K562 (cell line): Measurements from ENCODE around the gene RNU5D-1. TPM values are rescaled to one million over a fixed set of nuclear protein-coding genes. Genes with fewer than 3 reads are reported as not detected.

ENCODE experiments used
- ATAC-seq: fragments of 200-7000 bp; cut with Tn5 transposase; 3 replicates; pipeline ENCODE4 v1.9.1; 2020; ENCODE audit warnings: moderate library complexity
- BruUV-seq: library from RNA; stranded (reverse); fragments of 400-500 nt; replicated peaks from 2 replicates; lab custom pipeline; 2021; lab: Mats Ljungman, UMichigan
- CTCF ChIA-PET: fragments of 300-600 bp; formaldehyde crosslinking; extraction: SDS; loops from one replicate; lab custom pipeline; 2021; ENCODE audit warnings: low intra/inter-chr PET ratio; lab: Yijun Ruan, JAX
- POLR2A ChIA-PET: fragments of 300-600, 350-650 bp; sonication (Branson Sonifier 250); formaldehyde crosslinking; extraction: SDS; loops from one replicate; lab custom pipeline; 2021; ENCODE audit warnings: antibody characterized with exemption, inconsistent platforms; lab: Yijun Ruan, JAX
- DNase-seq, 4 experiments: peaks; one replicate each; pipeline versions ENCODE4 v3.0.0 to v3.0.0-alpha.2; 2011 to 2018; ENCODE audit warnings: low spot score in 3 of 4, mixed read lengths in 3 of 4; ENCODE audit errors: extremely low read depth in 1 of 4
- FAIRE-seq: peaks from 2 replicates; lab custom pipeline; 2011; peaks lifted over from hg19 to GRCh38; lab: Jason Lieb, UNC
- H2AFZ ChIP-seq: 2 replicates; pipeline ENCODE4 v1.6.0; 2011; ENCODE audit warnings: low read depth, low read length, control low read depth, inconsistent platforms
- H3K27ac ChIP-seq: fragments of 200-600 bp; 3 replicates; pipeline ENCODE4 v1.8.0; 2011; ENCODE audit warnings: low read depth, mild to moderate bottlenecking, control low read depth, inconsistent platforms, low read length, moderate library complexity, mixed read lengths; ENCODE audit errors: extremely low read depth
- H3K27me3 ChIP-seq, 2 experiments: fragments of 300-600 bp in 1 of 2; 2 replicates in 1 of 2; 3 replicates in 1 of 2; pipeline versions ENCODE4 v1.6.0 to v1.8.0; 2011; ENCODE audit warnings: inconsistent platforms in 2 of 2, low read length in 2 of 2, mild to moderate bottlenecking in 1 of 2, mixed read lengths in 1 of 2, moderate library complexity in 1 of 2; ENCODE audit not compliant: control insufficient read depth in 2 of 2, insufficient read depth in 2 of 2
- H3K36me3 ChIP-seq: fragments of 300-600 bp; 3 replicates; pipeline ENCODE4 v1.8.0; 2011; ENCODE audit warnings: mild to moderate bottlenecking, low read length, inconsistent platforms; ENCODE audit not compliant: control insufficient read depth, insufficient read depth
- H3K4me1 ChIP-seq, 2 experiments: fragments of 200-600 bp in 1 of 2; replicated peaks in 1 of 2; 2 replicates in 1 of 2; 3 replicates in 1 of 2; pipeline versions ENCODE4 v1.5.1 to v1.8.0; 2011; ENCODE audit warnings: inconsistent platforms in 2 of 2, low read length in 2 of 2, mild to moderate bottlenecking in 1 of 2, mixed read lengths in 1 of 2, moderate library complexity in 1 of 2; ENCODE audit not compliant: control insufficient read depth in 2 of 2, insufficient read depth in 2 of 2
- H3K4me2 ChIP-seq: 2 replicates; pipeline ENCODE4 v1.6.1; 2011; ENCODE audit warnings: low read length, control low read depth, inconsistent platforms, mixed read lengths; ENCODE audit not compliant: insufficient read depth
- H3K4me3 ChIP-seq: fragments of 200-600 bp; sonication (generic), shearing (Covaris generic); 2 replicates; pipeline ENCODE4 v1.5.1; 2016; ENCODE audit warnings: control low read depth, inconsistent platforms
- H3K79me2 ChIP-seq: fragments of 200-600 bp; 3 replicates; pipeline ENCODE4 v1.8.0; 2011; ENCODE audit warnings: low read length, inconsistent platforms; ENCODE audit not compliant: control insufficient read depth, insufficient read depth
- H3K9ac ChIP-seq, 2 experiments: 2 replicates each; pipeline versions ENCODE4 v1.6.0 to v1.6.1; 2011; ENCODE audit warnings: low read depth in 2 of 2, low read length in 2 of 2, control low read depth in 1 of 2, inconsistent platforms in 1 of 2, mild to moderate bottlenecking in 1 of 2, mixed read lengths in 1 of 2; ENCODE audit not compliant: insufficient read depth in 1 of 2
- H3K9me1 ChIP-seq: one replicate; pipeline ENCODE4 v1.6.0; 2011; ENCODE audit warnings: inconsistent platforms, mild to moderate bottlenecking, low read length, moderate library complexity; ENCODE audit not compliant: control insufficient read depth, insufficient read depth
- H3K9me3 ChIP-seq: replicated peaks from 2 replicates; pipeline ENCODE4 v1.5.1; 2011; ENCODE audit warnings: low read depth, low read length, inconsistent platforms; ENCODE audit not compliant: control insufficient read depth, insufficient read depth
- H4K20me1 ChIP-seq: replicated peaks from 2 replicates; pipeline ENCODE4 v1.6.1; 2011; ENCODE audit warnings: low read length, inconsistent platforms, mixed read lengths; ENCODE audit not compliant: control insufficient read depth, insufficient read depth
- KDM5B ChIP-seq: fragments of 200-600 bp; sonication (generic); IDR thresholded peaks from 2 replicates; pipeline ENCODE4 v1.6.1; 2012; ENCODE audit warnings: low read depth, mild to moderate bottlenecking, moderate library complexity, low read length, control low read depth, inconsistent platforms; ENCODE audit not compliant: insufficient replicate concordance
- MYNN ChIP-seq, 2 experiments: sonication (generic); formaldehyde crosslinking in 1 of 2; IDR thresholded peaks; 2 replicates each; pipeline versions ENCODE4 v1.5.0 to v1.6.1; 2016 to 2020; ENCODE audit warnings: antibody characterized with exemption in 1 of 2, missing genetic modification reagents in 1 of 2
- OTX1 ChIP-seq: fragments of 450-650 bp; formaldehyde crosslinking; IDR thresholded peaks from 2 replicates; pipeline ENCODE4 v1.4.0; 2022; ENCODE audit warnings: mild to moderate bottlenecking
- SUPT5H ChIP-seq: fragments of 450-650 bp; IDR thresholded peaks from 2 replicates; pipeline ENCODE4 v1.6.1; 2016
- TCF15 ChIP-seq: fragments of 250-450 bp; sonication (Bioruptor Pico); IDR thresholded peaks from 2 replicates; pipeline ENCODE4 v1.8.0; 2022; ENCODE audit warnings: moderate library complexity, mild to moderate bottlenecking, inconsistent platforms
- ZNF609 ChIP-seq: sonication (generic); formaldehyde crosslinking; IDR thresholded peaks from 2 replicates; pipeline ENCODE4 v1.8.1; 2023; ENCODE audit warnings: missing genetic modification reagents, mild to moderate bottlenecking, borderline replicate concordance
- WGBS: fragments of 100-300 bp; shearing (Covaris generic); methylation state at CpG from one replicate; pipeline ENCODE4 v1.1.6; 2016; ENCODE audit warnings: low coverage, mixed read lengths; ENCODE audit not compliant: insufficient coverage; ENCODE audit errors: missing lambda C conversion rate; 5-methylcytosine and 5-hydroxymethylcytosine counted together
- in situ Hi-C: fragments of 300-500 bp; cut with MboI; formaldehyde crosslinking; loops from 4 replicates; pipeline ENCODE4 v1.15.0; 2018; ENCODE audit warnings: inconsistent platforms, mixed read lengths
- intact Hi-C: fragments of 100-400 bp; cut with micrococcal nuclease; formaldehyde crosslinking; loops from 2 replicates; pipeline ENCODE4 v1.14.2; 2022
- polyA plus RNA-seq, 8 experiments: library from polyadenylated mRNA; depleted of rRNA in 4 of 8; stranded (reverse) in 5 of 8; unstranded in 3 of 8; fragments of >200 nt; fragmentation: Nextera tagmentation in 2 of 8; fragmentation: Illumina TruSeq in 1 of 8; extraction: Ambion mirVana in 2 of 8; extraction: Trizol in 1 of 8; gene quantifications; 2 replicates each; pipeline versions ENCODE4 v1.2.1 to v1.2.3, GENCODE V29; 2011 to 2014; ENCODE audit warnings: inconsistent platforms in 1 of 8, missing spikeins in 1 of 8
- total RNA-seq, 7 experiments: library from RNA; depleted of rRNA in 6 of 7; stranded (reverse); fragments of >200 nt in 6 of 7; fragmentation: Illumina TruSeq in 2 of 7; extraction: Trizol in 2 of 7; gene quantifications; 2 replicates each; pipeline versions ENCODE4 v1.2.1 to v1.2.3, GENCODE V29; 2011 to 2021; ENCODE audit warnings: low replicate concordance in 1 of 7
- TF ChIP-seq, protein P1 (sequence below): fragments of 250-450 bp; sonication (Bioruptor Pico); IDR thresholded peaks from 2 replicates; pipeline ENCODE4 v1.9.0; 2021; ENCODE audit warnings: mild to moderate bottlenecking, inconsistent platforms
- TF ChIP-seq, protein P2 (sequence below), 3 experiments: IDR thresholded peaks in 2 of 3; conservative IDR thresholded peaks in 1 of 3; 2 replicates each; pipeline ENCODE4 v1.5.1; 2011 to 2012; ENCODE audit warnings: low read length in 3 of 3, mild to moderate bottlenecking in 3 of 3, control low read depth in 2 of 3, improper control_type of control experiment in 1 of 3, inconsistent platforms in 1 of 3, low read depth in 1 of 3, mixed read lengths in 1 of 3, moderate library complexity in 1 of 3; ENCODE audit not compliant: insufficient read depth in 2 of 3

Gene RNU5D-1
- total and polyA plus RNA-seq, 9 of the 15 experiments (the other 6 are each of a cell fraction or from before 2014, with no cell fraction given): under 0.01 TPM; not detected in 8

DNA sequence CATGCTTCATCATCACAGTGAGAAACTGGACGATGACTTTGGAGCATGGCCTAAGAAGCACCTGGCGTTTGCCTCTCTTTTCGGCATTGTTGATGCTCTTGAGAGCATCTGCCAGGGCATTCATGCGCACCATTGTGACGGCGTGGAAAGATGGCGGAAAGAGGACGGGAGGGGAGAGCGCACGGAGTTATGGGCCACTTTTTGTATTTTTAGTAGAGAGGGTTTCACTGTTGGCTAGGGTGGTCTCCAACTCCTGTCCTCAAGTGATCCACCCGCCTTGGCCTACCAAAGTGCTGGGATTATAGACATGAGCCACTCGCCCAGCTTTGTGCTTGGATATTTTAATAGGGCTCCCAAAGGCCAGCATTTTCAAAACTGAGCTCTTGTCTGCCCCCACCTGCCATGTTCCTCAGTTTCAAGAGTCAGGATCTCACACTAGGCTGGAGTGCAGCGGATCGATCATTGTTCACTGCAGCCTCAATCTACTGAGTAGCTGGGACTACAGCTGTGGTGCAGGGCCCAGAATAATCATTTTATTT lies 49.7 kb upstream of the RNU5D-1 start:
- H4K20me1 ChIP-seq: peaks cover 31% of the 10 kb centered on the region
- 90% methylated on average over 14 of the region's 14 CpGs for WGBS
- H3K79me2 ChIP-seq: peaks cover 36% of the 10 kb centered on the region
- ATAC-seq: peak; percentile 42
- H3K27me3 ChIP-seq: no peaks in the 10 kb centered on the region
- FAIRE-seq: no peak
- CTCF ChIA-PET: no interaction called here
- peaks cover 10% of the 10 kb centered on the region for H3K9me1 ChIP-seq
- H3K27ac ChIP-seq: peak overlapping the region; percentile 11; the same call in 1 of the 3 replicates
- intact Hi-C loops: no loop called here
- H3K4me2 ChIP-seq: no peak overlapping the region
- peaks cover 60% of the 10 kb centered on the region for H3K36me3 ChIP-seq
- no peaks in the 10 kb centered on the region for H3K9me3 ChIP-seq
- in situ Hi-C loops: no loop called here
- no TSS peak for BruUV-seq
- no peak overlapping the region for H2AFZ ChIP-seq
- DNase-seq: peak in 1 of 4 experiments; percentile 51
- no peak overlapping the region for H3K9ac ChIP-seq
- peaks cover 13 to 20% of the 10 kb centered on the region in 2 experiments for H3K4me1 ChIP-seq
- POLR2A ChIA-PET: interaction anchor here (0.9 to 11.6 kb wide), 15 partner anchors 8 to 951 kb away, joined by 3 to 253 read pairs (median 4); partner anchors contain the start of genes BEST4, BTBD19, PLK3 and UROD
- no peak overlapping the region for H3K4me3 ChIP-seq
- TF ChIP-seq, protein P1, sequence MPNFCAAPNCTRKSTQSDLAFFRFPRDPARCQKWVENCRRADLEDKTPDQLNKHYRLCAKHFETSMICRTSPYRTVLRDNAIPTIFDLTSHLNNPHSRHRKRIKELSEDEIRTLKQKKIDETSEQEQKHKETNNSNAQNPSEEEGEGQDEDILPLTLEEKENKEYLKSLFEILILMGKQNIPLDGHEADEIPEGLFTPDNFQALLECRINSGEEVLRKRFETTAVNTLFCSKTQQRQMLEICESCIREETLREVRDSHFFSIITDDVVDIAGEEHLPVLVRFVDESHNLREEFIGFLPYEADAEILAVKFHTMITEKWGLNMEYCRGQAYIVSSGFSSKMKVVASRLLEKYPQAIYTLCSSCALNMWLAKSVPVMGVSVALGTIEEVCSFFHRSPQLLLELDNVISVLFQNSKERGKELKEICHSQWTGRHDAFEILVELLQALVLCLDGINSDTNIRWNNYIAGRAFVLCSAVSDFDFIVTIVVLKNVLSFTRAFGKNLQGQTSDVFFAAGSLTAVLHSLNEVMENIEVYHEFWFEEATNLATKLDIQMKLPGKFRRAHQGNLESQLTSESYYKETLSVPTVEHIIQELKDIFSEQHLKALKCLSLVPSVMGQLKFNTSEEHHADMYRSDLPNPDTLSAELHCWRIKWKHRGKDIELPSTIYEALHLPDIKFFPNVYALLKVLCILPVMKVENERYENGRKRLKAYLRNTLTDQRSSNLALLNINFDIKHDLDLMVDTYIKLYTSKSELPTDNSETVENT (CRISPR knock-in tag): no peak
- no peak for TF ChIP-seq TCF15 (CRISPR knock-in tag)
- TF ChIP-seq OTX1 (CRISPR knock-in tag): no peak
- peak; percentile 63 for TF ChIP-seq SUPT5H
- 0 out of 2 replicates have a peak, but pooled peaks have one; percentile 14 for TF ChIP-seq ZNF609
- TF ChIP-seq, protein P2, sequence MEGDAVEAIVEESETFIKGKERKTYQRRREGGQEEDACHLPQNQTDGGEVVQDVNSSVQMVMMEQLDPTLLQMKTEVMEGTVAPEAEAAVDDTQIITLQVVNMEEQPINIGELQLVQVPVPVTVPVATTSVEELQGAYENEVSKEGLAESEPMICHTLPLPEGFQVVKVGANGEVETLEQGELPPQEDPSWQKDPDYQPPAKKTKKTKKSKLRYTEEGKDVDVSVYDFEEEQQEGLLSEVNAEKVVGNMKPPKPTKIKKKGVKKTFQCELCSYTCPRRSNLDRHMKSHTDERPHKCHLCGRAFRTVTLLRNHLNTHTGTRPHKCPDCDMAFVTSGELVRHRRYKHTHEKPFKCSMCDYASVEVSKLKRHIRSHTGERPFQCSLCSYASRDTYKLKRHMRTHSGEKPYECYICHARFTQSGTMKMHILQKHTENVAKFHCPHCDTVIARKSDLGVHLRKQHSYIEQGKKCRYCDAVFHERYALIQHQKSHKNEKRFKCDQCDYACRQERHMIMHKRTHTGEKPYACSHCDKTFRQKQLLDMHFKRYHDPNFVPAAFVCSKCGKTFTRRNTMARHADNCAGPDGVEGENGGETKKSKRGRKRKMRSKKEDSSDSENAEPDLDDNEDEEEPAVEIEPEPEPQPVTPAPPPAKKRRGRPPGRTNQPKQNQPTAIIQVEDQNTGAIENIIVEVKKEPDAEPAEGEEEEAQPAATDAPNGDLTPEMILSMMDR (IDR thresholded peaks at IDR 0.05 in 2 of 3, conservative IDR thresholded peaks at IDR 0.05 in 1 of 3; ENCODE audit: insufficient read depth in 2 of 3, low read depth in 1 of 3, low read length in 3 of 3): peak in 2 of 3 experiments; percentile 12 to 15; a peak in 1 of 6 replicates
- TF ChIP-seq MYNN (IDR thresholded peaks at IDR 0.05): peak; percentile 41; the same call in 1 of the 2 replicates
- TF ChIP-seq MYNN (CRISPR knock-in tag; IDR thresholded peaks at IDR 0.05): no peak
- peak; percentile 26 for TF ChIP-seq KDM5B
